HG03432 (cell line): ENCODE data around the gene CLEC16A.

Experiments used
- ATAC-seq: cut with Tn5 transposase; IDR thresholded peaks from one replicate; pipeline ENCODE4 v1.9.1; 2021; ENCODE audit warnings: mild to moderate bottlenecking, moderate library complexity; ENCODE audit not compliant: unreplicated experiment

Gene CLEC16A

DNA sequence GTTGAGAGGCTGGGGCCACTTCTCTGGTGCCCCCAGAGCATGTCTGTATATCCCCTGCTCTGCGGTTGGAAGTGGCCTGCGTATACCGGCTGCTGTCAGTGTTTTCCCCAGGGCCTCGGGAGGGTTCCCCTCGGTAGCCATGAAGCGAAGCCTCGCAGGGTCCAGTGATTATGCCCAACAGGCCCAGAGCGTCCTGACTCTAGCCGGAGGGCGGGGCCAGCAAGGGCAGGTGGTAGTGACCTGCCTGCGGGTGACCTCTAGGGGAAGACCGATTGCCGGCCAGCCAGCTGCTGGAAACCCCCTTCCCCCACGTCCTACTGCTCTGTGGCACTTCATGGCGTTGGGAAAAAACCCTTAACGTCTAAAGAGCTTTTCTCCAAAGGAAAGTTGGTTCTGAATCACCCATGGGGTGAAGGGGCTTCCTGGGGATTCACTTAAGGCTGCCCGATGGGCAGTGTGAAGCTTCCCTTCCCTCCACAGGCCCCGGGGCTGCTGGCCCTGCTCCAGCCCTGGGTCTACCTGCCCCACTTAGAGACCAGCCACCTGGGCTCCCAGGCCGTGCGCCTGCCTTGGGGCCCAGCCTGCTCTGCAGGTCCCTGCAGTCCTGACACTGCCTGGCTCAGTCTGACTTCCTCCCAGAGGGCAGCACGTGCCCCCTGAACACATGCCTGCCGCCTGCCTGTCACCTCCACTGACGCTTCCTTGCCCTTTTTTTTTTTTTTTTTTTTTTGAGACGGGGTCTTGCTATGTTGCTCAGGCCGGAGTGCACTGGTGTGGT is 238.9 kb downstream of the CLEC16A start:
- peak; percentile 59 for ATAC-seq

GRCh38 chr16:11183951-11184350 is 239.6 kb downstream of the CLEC16A start:
- ATAC-seq, result no peak

GRCh38 chr16:11187522-11188023 is 243.2 kb downstream of the CLEC16A start:
- no peak for ATAC-seq

- ATAC-seq, result no peak
Measured at GRCh38 chr16:11188801-11189740, 244.7 kb downstream of the CLEC16A start.

DNA sequence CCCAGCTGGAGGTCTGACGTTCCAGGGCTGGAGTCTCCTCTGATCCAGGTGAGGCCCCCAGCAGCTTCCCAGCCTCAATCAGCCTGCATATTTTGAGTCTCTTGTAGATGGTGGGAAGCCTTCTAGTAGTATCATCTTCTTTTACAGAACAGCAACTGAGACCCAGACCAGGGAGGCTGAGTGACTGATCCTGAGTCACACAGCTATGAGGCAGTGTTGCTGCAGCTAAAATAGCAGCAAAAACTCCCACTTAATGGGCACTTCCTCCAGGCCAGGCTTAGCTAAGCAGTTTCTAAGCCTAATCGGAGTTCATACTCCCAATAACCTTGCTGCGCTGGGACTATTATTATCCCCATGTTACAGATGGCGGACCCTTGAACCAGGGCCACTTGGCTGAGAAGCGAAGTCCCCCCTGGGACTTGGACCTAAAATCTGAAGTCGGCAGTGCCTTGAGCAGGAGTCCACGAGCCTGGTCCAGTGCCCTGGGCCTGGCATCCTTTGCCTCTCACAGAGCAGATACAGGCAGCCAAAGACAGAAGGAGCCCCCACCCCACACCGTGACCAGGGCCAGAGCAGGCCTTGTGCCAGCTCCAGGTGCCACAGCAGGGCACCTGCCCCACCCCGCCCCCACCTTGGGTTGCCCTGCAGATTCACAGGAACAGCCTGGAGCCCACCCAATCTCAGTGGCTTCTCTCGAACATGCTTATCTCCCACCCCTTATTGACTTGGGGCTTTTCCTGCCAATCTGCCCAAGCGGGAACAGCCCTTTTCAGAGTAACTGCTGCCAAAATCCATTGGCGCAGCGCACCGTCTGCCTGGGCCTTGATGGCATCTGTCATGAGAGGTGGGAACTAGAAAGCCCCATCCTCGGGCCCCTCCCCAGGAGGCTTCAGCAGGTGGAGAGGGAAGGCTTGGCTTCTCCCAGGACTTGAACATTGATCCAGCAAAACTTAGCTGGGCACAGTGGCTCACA is 246.5 kb downstream of the CLEC16A start:
- no peak for ATAC-seq

DNA sequence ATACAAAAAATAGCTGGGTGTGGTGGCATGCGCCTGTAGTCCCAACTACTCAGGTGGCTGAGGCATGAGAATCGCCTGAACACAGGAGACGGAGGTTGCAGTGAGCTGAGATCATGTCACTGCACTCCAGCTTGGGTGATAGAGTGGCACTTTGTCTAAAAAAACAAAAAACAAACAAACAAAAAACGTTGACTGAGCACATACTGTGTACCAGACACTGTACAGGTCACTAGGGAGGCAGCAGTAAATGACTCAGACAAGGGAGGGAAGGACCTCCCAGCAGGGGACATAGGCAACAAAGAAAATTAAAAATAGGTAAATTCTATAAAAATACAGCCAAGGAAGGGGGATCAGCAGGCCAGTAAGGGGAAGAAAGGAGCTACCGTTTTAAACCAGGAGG is 247.3 kb downstream of the CLEC16A start:
- no peak for ATAC-seq

DNA sequence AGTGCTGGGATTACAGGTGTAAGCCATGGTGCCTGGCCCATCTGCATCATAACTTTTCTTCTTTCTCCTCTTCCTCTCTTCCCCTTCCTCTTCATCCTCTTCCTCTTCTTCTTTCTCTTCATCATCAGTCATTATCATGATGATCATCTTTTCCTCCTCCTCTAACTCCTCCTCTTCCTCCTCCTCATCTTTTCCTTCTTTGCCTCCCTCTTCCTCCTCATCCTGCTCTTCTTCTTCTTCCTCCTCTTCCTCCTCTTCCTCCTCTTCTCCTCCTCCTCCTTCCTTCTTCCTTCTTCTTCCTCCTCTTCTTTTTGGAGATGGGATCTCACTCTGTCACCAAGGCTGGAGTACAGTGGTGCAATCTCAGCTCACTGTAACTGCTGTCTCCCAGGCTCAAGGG is 249.1 kb downstream of the CLEC16A start:
- ATAC-seq, result no peak

DNA sequence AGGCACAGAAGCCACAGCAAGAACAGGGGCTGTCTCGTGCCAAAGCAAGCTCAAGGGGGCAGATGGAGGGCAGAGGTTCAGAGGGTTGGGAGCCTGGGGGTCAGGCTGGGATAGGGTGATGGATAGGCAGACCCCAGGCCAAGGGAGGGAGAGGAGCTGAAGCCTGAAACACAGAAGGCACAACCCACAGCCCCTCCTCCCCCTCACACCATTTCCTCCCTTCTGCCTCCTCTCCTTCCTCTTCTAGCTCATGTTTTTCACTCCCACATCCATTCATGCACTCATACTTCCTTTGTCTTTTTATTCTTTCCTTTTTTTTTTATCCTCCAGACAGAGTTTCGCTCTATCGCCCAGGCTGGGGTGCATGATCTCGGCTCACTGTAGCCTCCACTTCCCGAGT is 250.5 kb downstream of the CLEC16A start:
- no peak for ATAC-seq

GRCh38 chr16:11196286-11196828 is 252.0 kb downstream of the CLEC16A start:
- no peak for ATAC-seq

GRCh38 chr16:11198375-11198774 is 254.0 kb downstream of the CLEC16A start:
- ATAC-seq, result no peak

- ATAC-seq, result no peak
Measured at GRCh38 chr16:11198828-11199227, 254.5 kb downstream of the CLEC16A start.

- no peak for ATAC-seq
Measured at GRCh38 chr16:11200592-11200991, 256.2 kb downstream of the CLEC16A start.

DNA sequence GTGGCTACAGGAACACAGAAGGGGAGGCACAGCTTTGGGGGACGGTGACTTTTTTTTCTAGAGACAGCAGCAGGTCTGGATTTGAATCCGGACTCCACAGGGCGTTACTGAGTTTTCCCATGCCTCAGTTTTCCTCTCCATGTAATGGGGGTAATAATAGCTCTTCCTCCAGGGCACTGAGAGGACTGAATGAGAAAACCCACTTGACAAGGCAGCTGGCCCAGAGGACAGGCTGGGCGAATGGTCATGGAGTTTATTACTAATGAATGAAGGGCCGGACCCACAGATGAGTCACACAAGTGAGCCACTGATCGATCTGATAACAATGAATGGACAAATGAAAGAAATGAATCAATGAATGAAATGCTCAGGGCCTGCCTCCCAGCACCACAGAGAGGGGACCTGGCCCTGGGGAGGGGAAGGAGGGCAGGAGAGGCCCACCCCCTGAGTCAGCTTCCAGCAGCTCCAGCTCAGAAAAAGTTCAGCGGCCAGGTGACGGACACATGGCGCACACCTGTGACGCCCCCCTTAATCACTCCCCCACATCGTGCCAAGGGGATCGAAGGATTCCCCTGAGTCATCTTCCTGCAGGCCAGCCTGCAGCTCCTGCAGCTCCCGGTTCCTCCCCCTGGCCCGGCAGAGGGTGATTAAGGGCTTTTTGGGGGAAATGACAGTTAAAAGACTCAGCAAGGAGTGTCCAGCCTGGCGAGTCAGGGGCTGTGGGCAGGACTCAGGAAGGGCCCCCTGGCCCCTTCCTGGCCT is 257.3 kb downstream of the CLEC16A start:
- ATAC-seq, result peak; percentile 10

DNA sequence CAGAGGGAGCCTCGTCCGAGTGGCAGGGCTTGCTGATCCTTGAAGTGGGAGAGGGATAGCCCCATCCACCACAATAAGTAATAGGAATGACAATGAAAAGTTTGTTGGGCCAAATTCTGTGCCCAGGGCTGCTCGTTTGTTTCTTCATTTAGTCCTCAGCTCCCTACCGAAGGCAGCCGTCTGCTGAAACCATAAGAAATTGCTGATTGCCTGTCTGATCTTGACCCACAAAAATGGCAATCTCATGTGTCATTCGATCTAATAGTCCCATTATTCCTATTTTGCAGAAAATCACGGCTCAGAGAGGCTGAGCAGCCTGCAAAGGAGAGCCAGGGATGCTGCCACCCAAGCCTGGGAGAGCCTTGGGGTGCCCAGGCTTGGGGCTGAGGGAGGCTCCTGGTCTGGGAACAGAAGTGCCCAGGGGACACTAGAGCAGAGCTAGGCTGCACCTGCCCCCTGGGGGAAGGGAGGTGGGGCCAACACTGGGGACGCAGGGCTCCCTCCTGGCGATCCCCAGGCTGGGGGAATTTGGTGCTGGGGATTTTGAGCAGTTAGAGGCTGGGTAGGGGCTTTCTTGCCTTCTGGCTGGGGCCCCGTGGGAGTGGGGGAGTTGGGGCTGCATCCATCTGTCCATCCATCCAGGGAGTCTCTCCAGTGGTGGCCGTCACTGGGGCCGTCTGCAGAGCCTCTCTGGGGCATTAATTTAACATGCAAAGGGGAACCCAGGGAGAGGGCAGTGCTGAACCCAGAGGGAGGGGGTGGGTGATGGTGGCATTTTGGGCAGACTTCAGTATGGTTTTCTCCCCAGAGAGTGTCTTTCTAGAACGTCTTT is 258.1 kb downstream of the CLEC16A start:
- peak; percentile 48 for ATAC-seq

DNA sequence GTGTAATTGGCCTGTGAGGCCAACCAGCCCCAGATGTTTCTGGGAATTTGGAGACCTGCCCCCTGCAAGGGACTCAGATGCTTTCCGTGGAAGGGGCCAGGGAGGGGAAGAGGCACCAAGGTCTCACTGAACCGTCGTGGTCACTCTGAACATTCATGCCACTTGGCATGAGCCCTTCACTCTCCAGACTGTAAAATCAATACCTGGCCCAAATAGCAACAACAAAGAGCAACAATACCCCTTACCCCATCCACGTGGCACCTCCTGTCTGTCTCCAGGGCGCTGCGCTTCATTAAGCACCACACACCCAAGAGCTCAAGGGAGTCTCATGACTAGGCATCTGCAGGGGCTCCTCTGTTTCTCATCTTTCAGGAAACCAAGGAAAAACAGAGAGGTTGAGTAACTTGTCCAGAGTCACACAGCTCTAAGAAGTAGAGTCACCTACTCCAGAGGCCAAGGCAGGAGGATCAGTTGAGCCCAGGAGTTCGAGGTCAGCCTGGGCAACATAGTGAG is 258.8 kb downstream of the CLEC16A start:
- no peak for ATAC-seq

GRCh38 chr16:11204513-11205047 is 260.2 kb downstream of the CLEC16A start:
- ATAC-seq, result no peak

DNA sequence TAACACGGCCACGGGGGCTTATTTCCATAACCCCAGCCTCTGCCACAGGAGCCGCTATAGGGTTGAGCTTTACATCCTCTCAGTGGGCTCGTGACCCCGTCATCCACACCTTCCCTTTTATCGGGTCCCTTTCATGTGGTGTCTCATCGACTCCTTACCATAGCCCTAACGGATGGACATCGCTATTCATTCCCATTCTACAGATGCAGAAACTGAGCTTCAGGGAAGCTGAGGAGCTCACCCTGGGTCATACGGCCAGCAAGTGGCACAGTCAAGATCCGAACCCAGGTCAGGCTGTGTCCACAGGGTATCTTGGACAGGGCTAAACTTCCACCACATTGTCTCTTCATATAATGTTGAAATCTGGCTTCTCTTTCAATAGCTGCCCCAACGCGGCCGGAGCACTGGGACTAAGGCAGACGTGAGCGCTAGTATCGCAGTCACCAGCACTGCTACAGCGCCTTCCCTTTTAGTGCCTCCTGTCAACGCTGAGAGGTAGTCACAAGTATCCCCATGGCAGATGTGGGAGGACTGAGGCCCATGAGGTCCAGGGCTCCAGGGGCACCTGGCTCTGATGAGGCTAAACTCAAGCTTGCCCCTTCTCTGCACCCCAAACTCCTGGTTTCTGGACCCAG is 260.8 kb downstream of the CLEC16A start:
- no peak for ATAC-seq
